Activated naive CD8-positive, alpha-beta T cell treated with anti-CD3 and anti-CD28 coated beads, Interleukin-2, amount 10 ng/mL, durations not matched to agents 7 days and 5 days (primary cell): ENCODE measurements around the gene OR4X1. TPM values are rescaled to one million over a fixed set of nuclear protein-coding genes. Genes with fewer than 3 reads are reported as not detected.
A peak's percentile ranks its signal among the peaks of the same experiment; 100 is the strongest.
"Not testable (repeated sequence)": the region's sequence is repeated elsewhere in the genome, so short reads cannot be mapped to it uniquely, and the experiment has no call there.

Experiments used
- ATAC-seq: fragments of 150-1000 bp; cut with Tn5 transposase; one replicate; pipeline ENCODE4 v1.10.0; 2021; ENCODE audit warnings: low read depth, moderate library complexity
- POLR2A ChIA-PET: fragments of 350-600 bp; sonication (Branson Sonifier 250); formaldehyde crosslinking; loops from one replicate; lab custom pipeline; 2021; ENCODE audit warnings: antibody characterized with exemption; lab: Charles Lee
- DNase-seq: peaks from one replicate; pipeline ENCODE4 v3.0.0; 2021
- H3K27ac Mint-ChIP-seq: one replicate; pipeline ENCODE4 v1.8.0; 2022; ENCODE audit warnings: mild to moderate bottlenecking, mixed read lengths
- H3K27me3 Mint-ChIP-seq: one replicate; pipeline ENCODE4 v1.8.0; 2022; ENCODE audit warnings: mild to moderate bottlenecking, moderate library complexity, mixed read lengths
- H3K36me3 Mint-ChIP-seq: one replicate; pipeline ENCODE4 v1.8.0; 2021; ENCODE audit warnings: mild to moderate bottlenecking, mixed read lengths
- H3K4me1 Mint-ChIP-seq: one replicate; pipeline ENCODE4 v1.8.0; 2021; ENCODE audit warnings: mixed read lengths
- H3K4me3 Mint-ChIP-seq: one replicate; pipeline ENCODE4 v1.8.0; 2022; ENCODE audit warnings: mild to moderate bottlenecking, moderate library complexity, mixed read lengths
- H3K9me3 Mint-ChIP-seq: one replicate; pipeline ENCODE4 v1.8.0; 2021; ENCODE audit warnings: mixed read lengths
- total RNA-seq, 2 experiments: library from RNA; stranded (reverse); gene quantifications; one replicate each; pipeline ENCODE4 v1.2.3, GENCODE V29; 2021

The OR4X1 gene
- not detected for total RNA-seq

- Mint-ChIP-seq H3K27me3 (peaks cover 3% of the 10 kb centered on the region), H3K4me3 (no peak within 1 kb of the TSS), H3K36me3 (no peaks in the 10 kb centered on the region), H3K4me1 (no peaks in the 10 kb centered on the region), H3K27ac (no peak within 1 kb of the TSS), H3K9me3 (no peaks in the 10 kb centered on the region)
- ATAC-seq = no peak
- POLR2A ChIA-PET = no interaction called here
- DNase-seq = no peak
Observed at GRCh38 chr11:48263423-48263911, at the start of gene OR4X1. Gene OR4X1 (plus strand): TSS chr11:48263861. CDS start chr11:48263861, 0 bp downstream.

GRCh38 chr11:48216510-48216909, 47.2 kb upstream of the OR4X1 start, which contains the start of gene OR4B1:
Gene OR4B1 (plus strand): TSS chr11:48216810. CDS start chr11:48216810, 0 bp downstream.
- Mint-ChIP-seq H3K27me3 (peaks cover 13% of the 10 kb centered on the region), H3K27ac (no peak within 1 kb of the TSS), H3K9me3 (peaks cover 2% of the 10 kb centered on the region), H3K36me3 (no peaks in the 10 kb centered on the region), H3K4me1 (peaks cover 1% of the 10 kb centered on the region), H3K4me3 (no peak within 1 kb of the TSS)
- POLR2A ChIA-PET = no interaction called here
- DNase-seq (no peak), ATAC-seq (no peak)

GRCh38 chr11:48228761-48229160, 34.9 kb upstream of the OR4X1 start:
- Mint-ChIP-seq H3K9me3 (peaks cover 4% of the 10 kb centered on the region), H3K4me1 (no peaks in the 10 kb centered on the region), H3K27me3 (peaks cover 5% of the 10 kb centered on the region), H3K27ac (no peak overlapping the region), H3K4me3 (no peak overlapping the region), H3K36me3 (no peaks in the 10 kb centered on the region)
- POLR2A ChIA-PET = no interaction called here
- ATAC-seq (no peak), DNase-seq (no peak)

- H3K27ac Mint-ChIP-seq, ATAC-seq, H3K4me3 Mint-ChIP-seq: not testable (repeated sequence)
Observed at GRCh38 chr11:48230057-48230456, 33.6 kb upstream of the OR4X1 start.

GRCh38 chr11:48237727-48238126, 25.9 kb upstream of the OR4X1 start:
- H3K27me3 Mint-ChIP-seq = peaks cover 5% of the 10 kb centered on the region
- no peaks in the 10 kb centered on the region for H3K4me1 Mint-ChIP-seq
- no peak for DNase-seq
- POLR2A ChIA-PET = no interaction called here
- H3K27ac Mint-ChIP-seq = no peak overlapping the region
- H3K36me3 Mint-ChIP-seq = no peaks in the 10 kb centered on the region
- no peak overlapping the region for H3K4me3 Mint-ChIP-seq
- peaks cover 4% of the 10 kb centered on the region for H3K9me3 Mint-ChIP-seq
- ATAC-seq = no peak

More at GRCh38 chr11:48230057-48230456, 33.6 kb upstream of the OR4X1 start:
- DNase-seq, H3K36me3 Mint-ChIP-seq, H3K27me3 Mint-ChIP-seq, H3K4me1 Mint-ChIP-seq, H3K9me3 Mint-ChIP-seq, POLR2A ChIA-PET: not testable (repeated sequence)

GRCh38 chr11:48242501-48242900, 21.2 kb upstream of the OR4X1 start:
- no peaks in the 10 kb centered on the region for H3K4me1 Mint-ChIP-seq
- no peak overlapping the region for H3K27ac Mint-ChIP-seq
- POLR2A ChIA-PET = no interaction called here
- no peak overlapping the region for H3K4me3 Mint-ChIP-seq
- DNase-seq (no peak), ATAC-seq (no peak)
- H3K27me3 Mint-ChIP-seq = peaks cover 2% of the 10 kb centered on the region
- no peaks in the 10 kb centered on the region for H3K36me3 Mint-ChIP-seq
- H3K9me3 Mint-ChIP-seq = peaks cover 3% of the 10 kb centered on the region

- POLR2A ChIA-PET = interaction anchor here (0.6 kb wide), 1 partner anchor 11 kb away, joined by 4 read pairs; no protein-coding TSS in a partner anchor
- ATAC-seq (no peak), DNase-seq (no peak)
- H3K4me1 Mint-ChIP-seq = no peaks in the 10 kb centered on the region
- peaks cover 2% of the 10 kb centered on the region for H3K27me3 Mint-ChIP-seq
- no peak within 1 kb of the TSS for H3K4me3 Mint-ChIP-seq
- H3K9me3 Mint-ChIP-seq = peaks cover 5% of the 10 kb centered on the region
- no peak within 1 kb of the TSS for H3K27ac Mint-ChIP-seq
- no peaks in the 10 kb centered on the region for H3K36me3 Mint-ChIP-seq
Observed at GRCh38 chr11:48244804-48245203, 18.9 kb upstream of the OR4X1 start, which contains the start of gene OR4X2. Gene OR4X2 (plus strand): TSS chr11:48245104. CDS start chr11:48245104, 0 bp downstream.

GRCh38 chr11:48248902-48249301, 14.8 kb upstream of the OR4X1 start:
- H3K4me3 Mint-ChIP-seq = no peak overlapping the region
- POLR2A ChIA-PET = no interaction called here
- ATAC-seq (no peak), DNase-seq (no peak)
- no peaks in the 10 kb centered on the region for H3K36me3 Mint-ChIP-seq
- no peak overlapping the region for H3K27ac Mint-ChIP-seq
- H3K27me3 Mint-ChIP-seq = peaks cover 4% of the 10 kb centered on the region
- no peaks in the 10 kb centered on the region for H3K4me1 Mint-ChIP-seq
- H3K9me3 Mint-ChIP-seq = peaks cover 2% of the 10 kb centered on the region

GRCh38 chr11:48261600-48261999, 2.1 kb upstream of the OR4X1 start:
- Mint-ChIP-seq H3K9me3 (no peaks in the 10 kb centered on the region), H3K27ac (no peak overlapping the region), H3K36me3 (no peaks in the 10 kb centered on the region), H3K27me3 (peaks cover 3% of the 10 kb centered on the region), H3K4me1 (no peaks in the 10 kb centered on the region), H3K4me3 (no peak overlapping the region)
- POLR2A ChIA-PET = no interaction called here
- ATAC-seq (no peak), DNase-seq (no peak)

- POLR2A ChIA-PET = no interaction called here
- DNase-seq (no peak), ATAC-seq (no peak)
- Mint-ChIP-seq H3K4me1 (no peaks in the 10 kb centered on the region), H3K27ac (no peak overlapping the region), H3K36me3 (no peaks in the 10 kb centered on the region), H3K27me3 (no peaks in the 10 kb centered on the region), H3K4me3 (no peak overlapping the region), H3K9me3 (no peaks in the 10 kb centered on the region)
Observed at GRCh38 chr11:48270621-48271020, 7.0 kb downstream of the OR4X1 start.

- POLR2A ChIA-PET = no interaction called here
- Mint-ChIP-seq H3K27me3 (peaks cover under 1% of the 10 kb centered on the region), H3K4me1 (no peaks in the 10 kb centered on the region), H3K36me3 (no peaks in the 10 kb centered on the region), H3K27ac (no peak overlapping the region), H3K9me3 (no peaks in the 10 kb centered on the region), H3K4me3 (no peak overlapping the region)
- DNase-seq (no peak), ATAC-seq (no peak)
Observed at GRCh38 chr11:48272606-48273005, 8.9 kb downstream of the OR4X1 start.

- peaks cover 2% of the 10 kb centered on the region for H3K27me3 Mint-ChIP-seq
- H3K4me3 Mint-ChIP-seq = no peak within 1 kb of the TSS
Observed at GRCh38 chr11:48305923-48306322, 42.3 kb downstream of the OR4X1 start, which contains the start of gene OR4S1. Gene OR4S1 (plus strand): TSS chr11:48306223. CDS start chr11:48306223, 0 bp downstream.

GRCh38 chr11:48307760-48308386, 44.2 kb downstream of the OR4X1 start:
- ATAC-seq (peak; percentile 63), DNase-seq (peak; percentile 45)
- POLR2A ChIA-PET = no interaction called here
- H3K36me3 Mint-ChIP-seq = no peaks in the 10 kb centered on the region
- no peak overlapping the region for H3K27ac Mint-ChIP-seq
- H3K4me3 Mint-ChIP-seq = no peak overlapping the region
- H3K9me3 Mint-ChIP-seq = no peaks in the 10 kb centered on the region
- no peaks in the 10 kb centered on the region for H3K4me1 Mint-ChIP-seq
- no peaks in the 10 kb centered on the region for H3K27me3 Mint-ChIP-seq

More at GRCh38 chr11:48305923-48306322, 42.3 kb downstream of the OR4X1 start, which contains the start of gene OR4S1:
- DNase-seq (no peak), ATAC-seq (no peak)
- no peak within 1 kb of the TSS for H3K27ac Mint-ChIP-seq
- no peaks in the 10 kb centered on the region for H3K4me1 Mint-ChIP-seq
- H3K36me3 Mint-ChIP-seq = no peaks in the 10 kb centered on the region
- H3K9me3 Mint-ChIP-seq = no peaks in the 10 kb centered on the region
- POLR2A ChIA-PET = interaction anchor here (0.6 kb wide), 1 partner anchor 135 kb away, joined by 3 read pairs; no protein-coding TSS in a partner anchor

- H3K4me1 Mint-ChIP-seq, H3K4me3 Mint-ChIP-seq, ATAC-seq, H3K36me3 Mint-ChIP-seq, H3K27me3 Mint-ChIP-seq, POLR2A ChIA-PET, DNase-seq, H3K9me3 Mint-ChIP-seq, H3K27ac Mint-ChIP-seq: not testable (repeated sequence)
Observed at GRCh38 chr11:48313590-48313989, 49.9 kb downstream of the OR4X1 start.
